Endothelial cell of umbilical vein (primary cell): Measurements from ENCODE around the gene INTS14.

ENCODE experiments used
- EZH2 ChIP-seq: IDR thresholded peaks from 2 replicates; pipeline ENCODE4 v1.6.1; 2012; ENCODE audit warnings: borderline replicate concordance, low read depth, mild to moderate bottlenecking, moderate library complexity, low read length, inconsistent platforms; ENCODE audit not compliant: severe bottlenecking
- JUN ChIP-seq: IDR thresholded peaks from 2 replicates; pipeline ENCODE4 v1.6.1; 2011; ENCODE audit warnings: borderline replicate concordance, low read depth; ENCODE audit not compliant: insufficient read length, insufficient read depth
- MAX ChIP-seq: IDR thresholded peaks from 2 replicates; pipeline ENCODE4 v1.6.1; 2011; ENCODE audit not compliant: insufficient read depth, insufficient read length
- POLR2A ChIP-seq: IDR thresholded peaks from 2 replicates; pipeline ENCODE4 v1.6.1; 2012; ENCODE audit warnings: low read depth, mild to moderate bottlenecking, control low read depth, low read length
- POLR2AphosphoS5 ChIP-seq: IDR thresholded peaks from 2 replicates; pipeline ENCODE4 v1.6.1; 2012; ENCODE audit warnings: low read depth, mild to moderate bottlenecking, control low read depth, low read length, moderate library complexity; ENCODE audit not compliant: insufficient read depth
- TF ChIP-seq, protein P1 (sequence below), 2 donors: IDR thresholded peaks; 1 replicate in 1 of 2; 2 replicates in 1 of 2; pipeline ENCODE4 v1.5.1; 2011; ENCODE audit warnings: low read length in 2 of 2, mild to moderate bottlenecking in 2 of 2, moderate library complexity in 2 of 2, control low read depth in 1 of 2, inconsistent platforms in 1 of 2, low read depth in 1 of 2; ENCODE audit not compliant: insufficient read depth in 1 of 2; ENCODE audit errors: extremely low read depth in 1 of 2

DNA sequence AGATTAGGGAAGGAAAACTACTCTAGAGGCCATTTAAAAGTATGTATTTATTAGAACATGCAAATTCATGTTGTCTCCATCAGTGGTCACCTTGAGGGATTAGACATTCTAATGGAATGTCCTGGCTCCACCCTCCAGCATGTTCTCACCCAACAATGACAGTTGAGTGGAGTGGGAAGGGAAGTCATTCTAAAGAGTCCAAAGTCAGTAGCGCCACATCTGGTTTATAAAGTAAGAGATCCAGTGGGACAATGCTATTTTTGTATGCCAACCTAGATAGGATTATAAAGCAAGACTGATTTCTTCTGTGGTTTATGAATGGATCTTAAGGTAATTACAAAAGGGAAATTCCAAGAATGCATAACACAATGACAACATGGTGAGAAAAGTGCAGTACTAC, 44.1 kb upstream of the INTS14 start:
- no peak for TF ChIP-seq EZH2
- TF ChIP-seq, protein P1, sequence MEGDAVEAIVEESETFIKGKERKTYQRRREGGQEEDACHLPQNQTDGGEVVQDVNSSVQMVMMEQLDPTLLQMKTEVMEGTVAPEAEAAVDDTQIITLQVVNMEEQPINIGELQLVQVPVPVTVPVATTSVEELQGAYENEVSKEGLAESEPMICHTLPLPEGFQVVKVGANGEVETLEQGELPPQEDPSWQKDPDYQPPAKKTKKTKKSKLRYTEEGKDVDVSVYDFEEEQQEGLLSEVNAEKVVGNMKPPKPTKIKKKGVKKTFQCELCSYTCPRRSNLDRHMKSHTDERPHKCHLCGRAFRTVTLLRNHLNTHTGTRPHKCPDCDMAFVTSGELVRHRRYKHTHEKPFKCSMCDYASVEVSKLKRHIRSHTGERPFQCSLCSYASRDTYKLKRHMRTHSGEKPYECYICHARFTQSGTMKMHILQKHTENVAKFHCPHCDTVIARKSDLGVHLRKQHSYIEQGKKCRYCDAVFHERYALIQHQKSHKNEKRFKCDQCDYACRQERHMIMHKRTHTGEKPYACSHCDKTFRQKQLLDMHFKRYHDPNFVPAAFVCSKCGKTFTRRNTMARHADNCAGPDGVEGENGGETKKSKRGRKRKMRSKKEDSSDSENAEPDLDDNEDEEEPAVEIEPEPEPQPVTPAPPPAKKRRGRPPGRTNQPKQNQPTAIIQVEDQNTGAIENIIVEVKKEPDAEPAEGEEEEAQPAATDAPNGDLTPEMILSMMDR (IDR thresholded peaks at IDR 0.05; ENCODE audit: extremely low read depth in 1 of 2, insufficient read depth in 1 of 2, low read depth in 1 of 2, low read length in 2 of 2): no peak
- no peak for TF ChIP-seq POLR2A
- no peak for TF ChIP-seq MAX
- TF ChIP-seq POLR2AphosphoS5: no peak
- no peak for TF ChIP-seq JUN
